SK-N-SH (cell line): ENCODE data around the gene LCN6. TPM values are rescaled to one million over a fixed set of nuclear protein-coding genes. Genes with fewer than 3 reads are reported as not detected.

Source experiments
- CTCF ChIA-PET: fragments of 300-600, 350-600 bp; formaldehyde crosslinking; extraction: SDS; loops from one replicate; lab custom pipeline; 2021; lab: Yijun Ruan, JAX
- POLR2A ChIA-PET: fragments of 350-600 bp; sonication (Branson Sonifier 250); formaldehyde crosslinking; extraction: SDS; loops from one replicate; lab custom pipeline; 2020; ENCODE audit warnings: antibody characterized with exemption, inconsistent platforms; lab: Yijun Ruan, JAX
- DNase-seq: peaks from one replicate; pipeline ENCODE4 v3.0.0; 2012
- H2AFZ ChIP-seq: fragments of 200-600 bp; sonication (generic); 2 replicates; pipeline ENCODE4 v1.8.1; 2016; ENCODE audit warnings: antibody characterized with exemption, mild to moderate bottlenecking, low read depth
- H3F3A ChIP-seq: fragments of 200-600 bp; sonication (generic); replicated peaks from 2 replicates; pipeline ENCODE3; 2016; ENCODE audit warnings: antibody characterized with exemption, mild to moderate bottlenecking; ENCODE audit not compliant: insufficient read depth
- H3K27ac ChIP-seq, 2 experiments: fragments of 200-500 bp in 1 of 2; fragments of 200-600 bp in 1 of 2; sonication (Bioruptor generic) in 1 of 2; sonication (generic), shearing (Covaris generic) in 1 of 2; 2 replicates each; pipeline versions ENCODE4 v1.5.1 to v1.6.1; 2014 to 2016; ENCODE audit warnings: low read depth in 2 of 2, inconsistent platforms in 1 of 2, low read length in 1 of 2, mild to moderate bottlenecking in 1 of 2, mixed read lengths in 1 of 2
- H3K27me3 ChIP-seq: fragments of 200-600 bp; sonication (generic), shearing (Covaris generic); 2 replicates; pipeline ENCODE4 v1.6.1; 2016; ENCODE audit warnings: mixed run types; ENCODE audit not compliant: insufficient read depth
- H3K36me3 ChIP-seq, 2 experiments: fragments of 200-500 bp in 1 of 2; fragments of 200-600 bp in 1 of 2; sonication (Bioruptor generic) in 1 of 2; sonication (generic) in 1 of 2; replicated peaks in 1 of 2; 2 replicates each; pipeline versions ENCODE3 to v1.5.1; 2014 to 2016; ENCODE audit warnings: low read length in 1 of 2, mild to moderate bottlenecking in 1 of 2; ENCODE audit not compliant: insufficient read depth in 2 of 2, control insufficient read depth in 1 of 2
- H3K4me1 ChIP-seq, 2 experiments: fragments of 200-500 bp in 1 of 2; fragments of 200-600 bp in 1 of 2; sonication (Bioruptor generic) in 1 of 2; sonication (generic), shearing (Covaris generic) in 1 of 2; 2 replicates each; pipeline versions ENCODE4 v1.5.1 to v1.6.1; 2014 to 2016; ENCODE audit warnings: low read depth in 1 of 2, low read length in 1 of 2, mixed run types in 1 of 2; ENCODE audit not compliant: insufficient read depth in 2 of 2, control insufficient read depth in 1 of 2
- H3K4me2 ChIP-seq: fragments of 200-600 bp; sonication (generic), shearing (Covaris generic); 2 replicates; pipeline ENCODE4 v1.6.1; 2017; ENCODE audit warnings: mixed run types
- H3K4me3 ChIP-seq, 2 experiments: fragments of 200-500 bp in 1 of 2; fragments of 200-600 bp in 1 of 2; sonication (Bioruptor generic) in 1 of 2; sonication (generic), shearing (Covaris generic) in 1 of 2; 2 replicates each; pipeline versions ENCODE4 v1.5.1 to v1.8.1; 2014 to 2016; ENCODE audit warnings: low read depth in 2 of 2, inconsistent platforms in 1 of 2, low read length in 1 of 2, mild to moderate bottlenecking in 1 of 2, mixed read lengths in 1 of 2, moderate library complexity in 1 of 2
- H3K79me2 ChIP-seq: fragments of 200-600 bp; sonication (generic); 2 replicates; pipeline ENCODE4 v1.8.1; 2017; ENCODE audit warnings: mild to moderate bottlenecking; ENCODE audit not compliant: insufficient read depth
- H3K9ac ChIP-seq: fragments of 200-600 bp; sonication (generic); 2 replicates; pipeline ENCODE4 v1.6.1; 2017; ENCODE audit warnings: mixed run types
- H3K9me2 ChIP-seq: fragments of 200-600 bp; sonication (generic); 2 replicates; pipeline ENCODE4 v1.6.1; 2017; ENCODE audit warnings: mixed run types
- H3K9me3 ChIP-seq: fragments of 200-600 bp; sonication (generic); 2 replicates; pipeline ENCODE4 v1.6.1; 2017; ENCODE audit warnings: mixed run types, mild to moderate bottlenecking, moderate library complexity
- H4K20me1 ChIP-seq: fragments of 200-600 bp; sonication (generic); 2 replicates; pipeline ENCODE4 v1.6.1; 2017; ENCODE audit warnings: mild to moderate bottlenecking, mixed run types; ENCODE audit not compliant: insufficient read depth
- CHD2 ChIP-seq: fragments of 150-350 bp; IDR thresholded peaks from 2 replicates; pipeline ENCODE4 v1.6.1; 2018; ENCODE audit warnings: low read length; ENCODE audit not compliant: partially characterized antibody
- ELF1 ChIP-seq: IDR thresholded peaks from 2 replicates; pipeline ENCODE4 v1.4.0; 2012
- EP300 ChIP-seq, 2 experiments: IDR thresholded peaks; 2 replicates each; pipeline versions ENCODE4 v1.4.0 to v1.6.1; 2012; ENCODE audit warnings: borderline replicate concordance in 1 of 2, low read depth in 1 of 2, low read length in 1 of 2
- EZH2phosphoT487 ChIP-seq: fragments of 200-600 bp; sonication (generic); IDR thresholded peaks from 2 replicates; pipeline ENCODE4 v1.6.1; 2017; ENCODE audit warnings: low read depth, mixed run types, mild to moderate bottlenecking, antibody characterized with exemption, moderate library complexity, borderline replicate concordance
- FOSL2 ChIP-seq: IDR thresholded peaks from 2 replicates; pipeline ENCODE4 v1.4.0; 2012; ENCODE audit warnings: low read depth, mild to moderate bottlenecking, moderate library complexity, borderline replicate concordance
- FOXJ3 ChIP-seq: sonication (generic); formaldehyde crosslinking; IDR thresholded peaks from 2 replicates; pipeline ENCODE4 v1.5.1; 2020; ENCODE audit warnings: mild to moderate bottlenecking, missing genetic modification reagents
- GABPA ChIP-seq: IDR thresholded peaks from 2 replicates; pipeline ENCODE4 v1.4.0; 2012; ENCODE audit warnings: low read depth, mild to moderate bottlenecking
- IRF3 ChIP-seq: fragments of 150-350 bp; IDR thresholded peaks from 2 replicates; pipeline ENCODE4 v1.6.1; 2016; ENCODE audit warnings: mild to moderate bottlenecking, low read depth, low read length
- JUND ChIP-seq: IDR thresholded peaks from 2 replicates; pipeline ENCODE4 v1.4.0; 2012
- MAX ChIP-seq: IDR thresholded peaks from 2 replicates; pipeline ENCODE4 v1.4.0; 2012; ENCODE audit warnings: low read depth
- MEF2A ChIP-seq: IDR thresholded peaks from 2 replicates; pipeline ENCODE4 v1.4.0; 2012; ENCODE audit warnings: low read depth, borderline replicate concordance
- NRF1 ChIP-seq: IDR thresholded peaks from 2 replicates; pipeline ENCODE4 v1.6.1; 2012; ENCODE audit warnings: low read depth, mild to moderate bottlenecking, low read length
- REST ChIP-seq: IDR thresholded peaks from 2 replicates; pipeline ENCODE4 v1.6.1; 2012; ENCODE audit warnings: mild to moderate bottlenecking, low read depth, low read length, moderate library complexity
- RFX5 ChIP-seq: IDR thresholded peaks from 2 replicates; pipeline ENCODE4 v1.6.1; 2012; ENCODE audit warnings: mild to moderate bottlenecking, improper control_type of control experiment, low read length
- RXRA ChIP-seq: IDR thresholded peaks from 2 replicates; pipeline ENCODE4 v1.4.0; 2012; ENCODE audit warnings: low read depth, mild to moderate bottlenecking, borderline replicate concordance
- SMC3 ChIP-seq: IDR thresholded peaks from 2 replicates; pipeline ENCODE4 v1.6.1; 2012; ENCODE audit warnings: low read depth, low read length, improper control_type of control experiment
- YY1 ChIP-seq: IDR thresholded peaks from 2 replicates; pipeline ENCODE4 v1.4.0; 2012; ENCODE audit warnings: low read depth, mild to moderate bottlenecking
- WGBS: methylation state at CpG from one replicate; pipeline ENCODE4 v1.1.6; 2017; ENCODE audit warnings: low lambda C conversion rate; 5-methylcytosine and 5-hydroxymethylcytosine counted together
- polyA plus RNA-seq, 3 experiments: library from polyadenylated mRNA; depleted of rRNA; stranded (reverse); fragments of >200 nt; gene quantifications; 2 replicates each; pipeline ENCODE4 v1.2.3, GENCODE V29; 2012
- TF ChIP-seq, protein P1 (sequence below): fragments of 150-350 bp; IDR thresholded peaks from 2 replicates; pipeline ENCODE4 v1.6.1; 2017; ENCODE audit warnings: antibody characterized with exemption, low read length, low read depth, borderline replicate concordance

The LCN6 gene
- polyA plus RNA-seq, 1 of the 3 experiments (the other 2 are of a cell fraction) = not detected

- DNase-seq = no peak
- Histone ChIP-seq H3K9me3 (no peaks in the 10 kb centered on the region), H3K9ac (no peak overlapping the region), H3K4me3 (no peak overlapping the region)
- TF ChIP-seq NRF1 (no peak), SMC3 (no peak), GABPA (no peak), JUND (no peak), EP300 (IDR thresholded peaks at IDR 0.05; ENCODE audit: borderline replicate concordance in 1 of 2, low read depth in 1 of 2, low read length in 1 of 2) (no peak), EZH2phosphoT487 (no peak), MAX (no peak), MEF2A (no peak), YY1 (no peak), FOXJ3 (CRISPR knock-in tag) (no peak), IRF3 (no peak), CHD2 (no peak), RFX5 (no peak), FOSL2 (no peak), RXRA (no peak), REST (no peak), ELF1 (no peak)
- TF ChIP-seq, protein P1, sequence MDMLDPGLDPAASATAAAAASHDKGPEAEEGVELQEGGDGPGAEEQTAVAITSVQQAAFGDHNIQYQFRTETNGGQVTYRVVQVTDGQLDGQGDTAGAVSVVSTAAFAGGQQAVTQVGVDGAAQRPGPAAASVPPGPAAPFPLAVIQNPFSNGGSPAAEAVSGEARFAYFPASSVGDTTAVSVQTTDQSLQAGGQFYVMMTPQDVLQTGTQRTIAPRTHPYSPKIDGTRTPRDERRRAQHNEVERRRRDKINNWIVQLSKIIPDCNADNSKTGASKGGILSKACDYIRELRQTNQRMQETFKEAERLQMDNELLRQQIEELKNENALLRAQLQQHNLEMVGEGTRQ = no peak
- TF ChIP-seq, all 33 proteins: peak for 0
- Histone ChIP-seq H3K4me2 (no peak overlapping the region), H3K27me3 (peaks cover 42% of the 10 kb centered on the region), H3K79me2 (no peaks in the 10 kb centered on the region), H3K9me2 (no peaks in the 10 kb centered on the region), H2AFZ (no peak overlapping the region), H3K4me1 (no peaks in the 10 kb centered on the region), H3K36me3 (no peaks in the 10 kb centered on the region), H3F3A (no peaks in the 10 kb centered on the region), H4K20me1 (no peaks in the 10 kb centered on the region), H3K27ac (no peak overlapping the region)
- ChIA-PET POLR2A (no interaction called here), CTCF (interaction anchor here (0.8 to 8.8 kb wide), 6 partner anchors 10 to 259 kb away, joined by 3 to 57 read pairs (median 11); partner anchors contain the start of genes ABCA2 and LCN8)
- WGBS = 64% methylated on average over 7 of the region's 7 CpGs
Measured at GRCh38 chr9:136776947-136777346, 28.6 kb upstream of the LCN6 start.
